Caco-2 (cell line): ENCODE measurements around the gene HPX. TPM values are rescaled to one million over a fixed set of nuclear protein-coding genes. Genes with fewer than 3 reads are reported as not detected.

ENCODE experiments used
- BruUV-seq: library from RNA; stranded (reverse); fragments of 400-500 nt; replicated peaks from 2 replicates; lab custom pipeline; 2021; lab: Mats Ljungman, UMichigan
- CTCF ChIA-PET: fragments of 300-600 bp; sonication (Branson Sonifier 250); formaldehyde crosslinking; loops from one replicate; lab custom pipeline; 2022; ENCODE audit warnings: antibody characterized with exemption; lab: Charles Lee
- POLR2A ChIA-PET: fragments of 300-600 bp; sonication (Branson Sonifier 250); formaldehyde crosslinking; loops from one replicate; lab custom pipeline; 2022; ENCODE audit warnings: antibody characterized with exemption; lab: Charles Lee
- DNase-seq, 2 experiments: peaks; one replicate each; pipeline versions ENCODE4 v3.0.0 to v3.0.0-alpha.2; 2020 to 2022
- H3K27me3 ChIP-seq: replicated peaks from 2 replicates; pipeline ENCODE4 v1.6.0; 2011; ENCODE audit warnings: low read length; ENCODE audit not compliant: control insufficient read depth, insufficient read depth
- H3K36me3 ChIP-seq: 2 replicates; pipeline ENCODE4 v1.5.1; 2011; ENCODE audit warnings: low read length; ENCODE audit not compliant: control insufficient read depth, insufficient read depth
- H3K4me1 ChIP-seq: fragments of 250-450 bp; sonication (Bioruptor Pico); 2 replicates; pipeline ENCODE4 v1.5.1; 2020; ENCODE audit warnings: mild to moderate bottlenecking
- H3K4me3 ChIP-seq: 2 replicates; pipeline ENCODE4 v1.5.1; 2011; ENCODE audit warnings: low read depth, mild to moderate bottlenecking, control low read depth, low read length
- H3K9me3 ChIP-seq: fragments of 250-450 bp; sonication (Bioruptor Pico); 2 replicates; pipeline ENCODE4 v1.5.1; 2020; ENCODE audit warnings: mild to moderate bottlenecking, moderate library complexity
- H3K27ac Mint-ChIP-seq: one replicate; pipeline ENCODE4 v1.8.0; 2022; ENCODE audit warnings: mixed read lengths; ENCODE audit not compliant: unreplicated experiment
- H3K27me3 Mint-ChIP-seq: one replicate; pipeline ENCODE4 v1.8.0; 2022; ENCODE audit warnings: mixed read lengths; ENCODE audit not compliant: insufficient read depth, unreplicated experiment
- H3K36me3 Mint-ChIP-seq: one replicate; pipeline ENCODE4 v1.8.0; 2022; ENCODE audit warnings: mild to moderate bottlenecking, mixed read lengths; ENCODE audit not compliant: insufficient read depth, unreplicated experiment
- H3K4me1 Mint-ChIP-seq: one replicate; pipeline ENCODE4 v1.8.0; 2022; ENCODE audit warnings: low read depth, mixed read lengths; ENCODE audit not compliant: unreplicated experiment
- H3K4me3 Mint-ChIP-seq: one replicate; pipeline ENCODE4 v1.8.0; 2022; ENCODE audit warnings: mild to moderate bottlenecking, moderate library complexity, mixed read lengths; ENCODE audit not compliant: unreplicated experiment
- H3K9me3 Mint-ChIP-seq: one replicate; pipeline ENCODE4 v1.8.0; 2022; ENCODE audit warnings: mixed read lengths; ENCODE audit not compliant: unreplicated experiment
- intact Hi-C: fragments of 100-400 bp; cut with micrococcal nuclease; formaldehyde crosslinking; loops from one replicate; pipeline ENCODE4 v1.10.0; 2022; ENCODE audit not compliant: unreplicated experiment
- total RNA-seq: library from RNA; stranded (reverse); gene quantifications from 2 replicates; pipeline ENCODE4 v1.2.3, GENCODE V29; 2022
- TF ChIP-seq, protein P1 (sequence below), 2 experiments: fragments of 200-600 bp in 1 of 2; IDR thresholded peaks; 1 replicate in 1 of 2; 2 replicates in 1 of 2; pipeline versions ENCODE4 v1.5.1 to v1.8.0; 2011 to 2022; ENCODE audit warnings: antibody characterized with exemption in 1 of 2, control low read depth in 1 of 2, inconsistent platforms in 1 of 2, low read depth in 1 of 2, low read length in 1 of 2, mild to moderate bottlenecking in 1 of 2, moderate library complexity in 1 of 2; ENCODE audit not compliant: insufficient read depth in 1 of 2, severe bottlenecking in 1 of 2, unreplicated experiment in 1 of 2

Gene HPX
- total RNA-seq, 1 experiment from 2014 or later, result 10.7 TPM

DNA sequence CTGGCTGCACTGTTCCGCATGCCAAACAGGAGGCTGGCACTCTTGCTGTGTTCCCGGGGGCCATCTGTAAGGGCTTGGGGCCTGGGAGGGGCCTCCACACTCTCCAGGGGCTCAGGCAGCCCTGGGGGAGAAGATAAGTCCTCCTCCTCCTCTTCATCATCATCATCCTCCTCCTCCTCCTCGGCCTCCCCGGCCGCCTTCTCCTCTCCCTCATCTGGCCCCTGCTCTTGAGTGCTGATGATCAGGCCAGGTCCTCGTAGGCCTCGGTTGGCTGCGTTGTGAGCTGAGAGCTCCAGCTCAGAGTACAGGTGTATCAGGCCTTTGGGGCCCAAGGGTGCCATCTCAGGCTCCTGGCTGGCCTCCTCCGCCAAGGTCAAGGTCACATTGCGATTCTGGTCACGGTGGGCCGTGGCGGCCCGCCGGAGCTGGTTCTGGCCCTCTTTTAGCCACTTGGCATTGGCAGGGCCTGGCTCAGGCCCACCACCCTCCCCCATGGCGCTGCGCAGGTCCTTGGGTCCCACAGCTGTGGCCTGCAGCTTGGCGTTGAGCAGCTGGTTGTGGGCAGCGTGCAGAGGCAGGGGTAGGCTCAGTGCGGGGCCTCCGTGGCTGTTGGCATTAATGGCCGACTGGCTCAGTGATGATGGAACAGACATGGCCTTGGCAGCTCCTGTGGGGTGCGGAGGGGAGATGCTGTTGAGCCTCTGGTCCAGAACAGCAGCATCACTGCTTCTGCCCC lies 29.9 kb downstream of the HPX start:
- no peaks in the 10 kb centered on the region for H3K27me3 ChIP-seq
- POLR2A ChIA-PET, result interaction anchor here (1.4 kb wide), 1 partner anchor 21 kb away, joined by 5 read pairs; the partner anchor contains the start of gene SMPD1
- H3K27ac Mint-ChIP-seq, result no peak overlapping the region
- CTCF ChIA-PET, result interaction anchor here (0.5 to 1.3 kb wide), 3 partner anchors 8 to 1687 kb away, joined by 3 to 5 read pairs (median 3); partner anchors contain the start of genes APBB1 and SMPD1
- BruUV-seq, result no TSS peak
- H3K27me3 Mint-ChIP-seq, result no peaks in the 10 kb centered on the region
- DNase-seq, result no peak
- H3K4me3 ChIP-seq, result no peak overlapping the region
- TF ChIP-seq, protein P1, sequence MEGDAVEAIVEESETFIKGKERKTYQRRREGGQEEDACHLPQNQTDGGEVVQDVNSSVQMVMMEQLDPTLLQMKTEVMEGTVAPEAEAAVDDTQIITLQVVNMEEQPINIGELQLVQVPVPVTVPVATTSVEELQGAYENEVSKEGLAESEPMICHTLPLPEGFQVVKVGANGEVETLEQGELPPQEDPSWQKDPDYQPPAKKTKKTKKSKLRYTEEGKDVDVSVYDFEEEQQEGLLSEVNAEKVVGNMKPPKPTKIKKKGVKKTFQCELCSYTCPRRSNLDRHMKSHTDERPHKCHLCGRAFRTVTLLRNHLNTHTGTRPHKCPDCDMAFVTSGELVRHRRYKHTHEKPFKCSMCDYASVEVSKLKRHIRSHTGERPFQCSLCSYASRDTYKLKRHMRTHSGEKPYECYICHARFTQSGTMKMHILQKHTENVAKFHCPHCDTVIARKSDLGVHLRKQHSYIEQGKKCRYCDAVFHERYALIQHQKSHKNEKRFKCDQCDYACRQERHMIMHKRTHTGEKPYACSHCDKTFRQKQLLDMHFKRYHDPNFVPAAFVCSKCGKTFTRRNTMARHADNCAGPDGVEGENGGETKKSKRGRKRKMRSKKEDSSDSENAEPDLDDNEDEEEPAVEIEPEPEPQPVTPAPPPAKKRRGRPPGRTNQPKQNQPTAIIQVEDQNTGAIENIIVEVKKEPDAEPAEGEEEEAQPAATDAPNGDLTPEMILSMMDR (IDR thresholded peaks at IDR 0.05; ENCODE audit: insufficient read depth in 1 of 2, low read depth in 1 of 2, low read length in 1 of 2, severe bottlenecking in 1 of 2, unreplicated experiment in 1 of 2), result no peak
- H3K4me1 ChIP-seq, result peaks cover 44% of the 10 kb centered on the region
- H3K4me1 Mint-ChIP-seq, result peaks cover 17% of the 10 kb centered on the region
- H3K9me3 ChIP-seq, result no peaks in the 10 kb centered on the region
- H3K9me3 Mint-ChIP-seq, result no peaks in the 10 kb centered on the region
- no peaks in the 10 kb centered on the region; the same call in 1 of the 2 replicates for H3K36me3 ChIP-seq
- H3K36me3 Mint-ChIP-seq, result peaks cover 13% of the 10 kb centered on the region
- H3K4me3 Mint-ChIP-seq, result no peak overlapping the region
- intact Hi-C loops, result no loop called here

DNA sequence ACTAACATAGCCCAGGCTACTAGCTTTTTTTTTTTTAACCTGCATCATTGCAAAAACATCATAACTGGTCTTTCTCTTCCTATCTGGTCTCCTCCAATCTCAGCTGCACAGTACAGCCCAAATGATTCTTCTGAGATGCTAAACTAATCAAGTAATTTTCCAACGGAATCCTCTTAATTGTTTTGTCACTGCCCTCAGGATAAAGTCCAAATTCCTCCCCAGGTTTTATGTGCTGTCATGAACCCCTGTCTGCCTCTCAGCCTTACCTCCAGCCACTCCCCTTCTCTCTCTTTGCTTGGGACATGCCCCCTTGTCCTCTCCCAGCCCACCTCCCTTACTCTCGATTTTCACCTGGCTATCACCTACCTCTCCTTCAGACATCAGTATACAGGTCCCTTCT lies 34.4 kb downstream of the HPX start:
- ChIA-PET CTCF (interaction anchor here (0.9 to 2.3 kb wide), 6 partner anchors 13 to 44 kb away, joined by 3 to 15 read pairs (median 4); partner anchors contain the start of gene SMPD1), POLR2A (interaction anchor here (0.6 to 1.1 kb wide), 3 partner anchors 13 to 75 kb away, joined by 3 to 6 read pairs (median 3); partner anchors contain the start of genes APBB1, ARFIP2 and TIMM10B)
- H3K4me1 Mint-ChIP-seq, result peaks cover 29% of the 10 kb centered on the region
- H3K27me3 Mint-ChIP-seq, result no peaks in the 10 kb centered on the region
- intact Hi-C loops, result loop anchor here (1.0 kb wide), 1 partner anchor 16 kb away; the partner anchor contains the start of gene SMPD1
- Histone ChIP-seq H3K4me1 (peaks cover 39% of the 10 kb centered on the region), H3K36me3 (no peaks in the 10 kb centered on the region; the same call in 1 of the 2 replicates), H3K9me3 (no peaks in the 10 kb centered on the region), H3K4me3 (no peak overlapping the region), H3K27me3 (no peaks in the 10 kb centered on the region)
- H3K27ac Mint-ChIP-seq, result peak overlapping the region; percentile 89
- H3K36me3 Mint-ChIP-seq, result peaks cover 6% of the 10 kb centered on the region
- DNase-seq, result peak; percentile 63 to 70
- BruUV-seq, result no TSS peak
- TF ChIP-seq, protein P1 (IDR thresholded peaks at IDR 0.05; ENCODE audit: insufficient read depth in 1 of 2, low read depth in 1 of 2, low read length in 1 of 2, severe bottlenecking in 1 of 2, unreplicated experiment in 1 of 2), result no peak
- H3K9me3 Mint-ChIP-seq, result no peaks in the 10 kb centered on the region
- peak overlapping the region; percentile 40 for H3K4me3 Mint-ChIP-seq

DNA sequence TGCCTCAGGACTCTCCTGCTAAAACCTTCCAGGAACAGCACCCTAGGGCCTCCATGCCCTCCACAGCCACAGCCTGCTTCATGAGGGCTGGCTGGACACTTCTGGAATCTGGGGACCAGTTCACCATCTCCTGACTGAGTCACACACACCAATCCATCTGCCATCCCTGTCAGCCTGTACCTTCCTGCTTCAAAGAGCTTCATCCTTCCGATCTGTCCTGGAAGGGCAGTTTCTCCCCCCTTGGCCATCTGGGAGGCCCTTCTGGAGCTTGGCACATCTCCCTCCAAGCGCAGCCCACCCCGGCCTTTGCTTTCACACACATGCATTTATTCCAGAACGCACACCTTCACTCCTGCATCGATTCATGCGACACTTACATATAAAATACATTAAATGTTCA lies 34.9 kb downstream of the HPX start:
- intact Hi-C loops, result loop anchor here (1.0 kb wide), 2 partner anchors 9 to 16 kb away; partner anchors contain the start of gene SMPD1
- Histone ChIP-seq H3K36me3 (no peaks in the 10 kb centered on the region; the same call in 1 of the 2 replicates), H3K9me3 (no peaks in the 10 kb centered on the region), H3K4me1 (peaks cover 39% of the 10 kb centered on the region), H3K27me3 (no peaks in the 10 kb centered on the region), H3K4me3 (no peak overlapping the region)
- peaks cover 35% of the 10 kb centered on the region for H3K4me1 Mint-ChIP-seq
- ChIA-PET CTCF (interaction anchor here (0.6 to 2.3 kb wide), 5 partner anchors 18 to 1395 kb away, joined by 3 to 15 read pairs (median 5); no protein-coding TSS in a partner anchor), POLR2A (interaction anchor here (0.6 to 1.1 kb wide), 2 partner anchors 13 to 27 kb away, joined by 3 to 6 read pairs; partner anchors contain the start of gene APBB1)
- DNase-seq, result no peak
- H3K9me3 Mint-ChIP-seq, result no peaks in the 10 kb centered on the region
- peak overlapping the region; percentile 40 for H3K4me3 Mint-ChIP-seq
- BruUV-seq, result no TSS peak
- peaks cover 8% of the 10 kb centered on the region for H3K36me3 Mint-ChIP-seq
- peak overlapping the region; percentile 89 for H3K27ac Mint-ChIP-seq
- no peaks in the 10 kb centered on the region for H3K27me3 Mint-ChIP-seq
- TF ChIP-seq, protein P1 (IDR thresholded peaks at IDR 0.05; ENCODE audit: insufficient read depth in 1 of 2, low read depth in 1 of 2, low read length in 1 of 2, severe bottlenecking in 1 of 2, unreplicated experiment in 1 of 2), result no peak
